ENCODE data around the gene TOMM7.

Gene TOMM7

GRCh38 chr7:22824760-22825159 lies 2.1 kb upstream of the TOMM7 start:
- no peak overlapping the region for H3K4me3 ChIP-seq (ENCODE audit: low read length)
- H3K27ac ChIP-seq (ENCODE audit: low read length): no peak overlapping the region
- H3K36me3 ChIP-seq (ENCODE audit: control insufficient read depth, insufficient read depth, low read length): no peaks in the 10 kb centered on the region
- no CpG with 5 or more reads among the region's 2 CpGs for WGBS (ENCODE audit: insufficient coverage, insufficient read length)
- no peak for DNase-seq (ENCODE audit: low read depth, low spot score)
- H3K27me3 ChIP-seq (ENCODE audit: control insufficient read depth, insufficient read depth, low read length): no peaks in the 10 kb centered on the region
- no peaks in the 10 kb centered on the region for H3K9me3 ChIP-seq (ENCODE audit: control insufficient read depth, insufficient read depth, low read length)
- H3K4me1 ChIP-seq (ENCODE audit: control insufficient read depth, insufficient read depth, low read length): no peaks in the 10 kb centered on the region

GRCh38 chr7:22823142-22823497 lies 471 bp upstream of the TOMM7 start:
- no peak overlapping the region for H3K27ac ChIP-seq (ENCODE audit: low read length)
- peak overlapping the region; percentile 11; the same call in 1 of the 2 replicates for H3K4me3 ChIP-seq (ENCODE audit: low read length)
- no peaks in the 10 kb centered on the region for H3K27me3 ChIP-seq (ENCODE audit: control insufficient read depth, insufficient read depth, low read length)
- no peak for DNase-seq (ENCODE audit: low read depth, low spot score)
- WGBS (ENCODE audit: insufficient coverage, insufficient read length): no CpG with 5 or more reads among the region's 3 CpGs
- H3K9me3 ChIP-seq (ENCODE audit: control insufficient read depth, insufficient read depth, low read length): no peaks in the 10 kb centered on the region
- H3K4me1 ChIP-seq (ENCODE audit: control insufficient read depth, insufficient read depth, low read length): no peaks in the 10 kb centered on the region
- no peaks in the 10 kb centered on the region for H3K36me3 ChIP-seq (ENCODE audit: control insufficient read depth, insufficient read depth, low read length)

GRCh38 chr7:22821702-22822485 lies 755 bp downstream of the TOMM7 start:
- Histone ChIP-seq H3K9me3 (ENCODE audit: control insufficient read depth, insufficient read depth, low read length) (no peaks in the 10 kb centered on the region), H3K27ac (ENCODE audit: low read length) (no peak overlapping the region), H3K4me3 (ENCODE audit: low read length) (peak overlapping the region; percentile 78; the same call in 1 of the 2 replicates), H3K36me3 (ENCODE audit: control insufficient read depth, insufficient read depth, low read length) (peaks cover 3% of the 10 kb centered on the region; the same call in 1 of the 2 replicates), H3K4me1 (ENCODE audit: control insufficient read depth, insufficient read depth, low read length) (no peaks in the 10 kb centered on the region), H3K27me3 (ENCODE audit: control insufficient read depth, insufficient read depth, low read length) (no peaks in the 10 kb centered on the region)
- no peak for DNase-seq (ENCODE audit: low read depth, low spot score)
- WGBS (ENCODE audit: insufficient coverage, insufficient read length): no CpG with 5 or more reads among the region's 18 CpGs

- WGBS (ENCODE audit: insufficient coverage, insufficient read length): no CpG with 5 or more reads among the region's 4 CpGs
- Histone ChIP-seq H3K27ac (ENCODE audit: low read length) (no peak overlapping the region), H3K27me3 (ENCODE audit: control insufficient read depth, insufficient read depth, low read length) (no peaks in the 10 kb centered on the region), H3K36me3 (ENCODE audit: control insufficient read depth, insufficient read depth, low read length) (peaks cover 9% of the 10 kb centered on the region; the same call in 1 of the 2 replicates), H3K4me3 (ENCODE audit: low read length) (no peak overlapping the region), H3K9me3 (ENCODE audit: control insufficient read depth, insufficient read depth, low read length) (no peaks in the 10 kb centered on the region), H3K4me1 (ENCODE audit: control insufficient read depth, insufficient read depth, low read length) (no peaks in the 10 kb centered on the region)
- no peak for DNase-seq (ENCODE audit: low read depth, low spot score)
These were observed 3.2 kb downstream of the TOMM7 start for GRCh38 chr7:22819476-22819875.

GRCh38 chr7:22814261-22815208 lies 8.1 kb downstream of the TOMM7 start:
- WGBS (ENCODE audit: insufficient coverage, insufficient read length): no CpG with 5 or more reads among the region's 10 CpGs

GRCh38 chr7:22812353-22812752 lies 10.3 kb downstream of the TOMM7 start:
- no CpG with 5 or more reads among the region's 3 CpGs for WGBS (ENCODE audit: insufficient coverage, insufficient read length)
- H3K4me3 ChIP-seq (ENCODE audit: low read length): no peak overlapping the region

More at GRCh38 chr7:22814261-22815208, 8.1 kb downstream of the TOMM7 start:
- H3K9me3 ChIP-seq (ENCODE audit: control insufficient read depth, insufficient read depth, low read length): no peaks in the 10 kb centered on the region
- no peaks in the 10 kb centered on the region for H3K27me3 ChIP-seq (ENCODE audit: control insufficient read depth, insufficient read depth, low read length)
- H3K36me3 ChIP-seq (ENCODE audit: control insufficient read depth, insufficient read depth, low read length): peaks cover 9% of the 10 kb centered on the region; the same call in 1 of the 2 replicates
- no peak overlapping the region for H3K27ac ChIP-seq (ENCODE audit: low read length)
- H3K4me1 ChIP-seq (ENCODE audit: control insufficient read depth, insufficient read depth, low read length): no peaks in the 10 kb centered on the region
- H3K4me3 ChIP-seq (ENCODE audit: low read length): no peak overlapping the region
- DNase-seq (ENCODE audit: low read depth, low spot score): no peak

GRCh38 chr7:22811746-22812280 lies 10.8 kb downstream of the TOMM7 start:
- Histone ChIP-seq H3K36me3 (ENCODE audit: control insufficient read depth, insufficient read depth, low read length) (peaks cover 5% of the 10 kb centered on the region; the same call in 1 of the 2 replicates), H3K4me1 (ENCODE audit: control insufficient read depth, insufficient read depth, low read length) (peaks cover 4% of the 10 kb centered on the region; the same call in 1 of the 2 replicates), H3K4me3 (ENCODE audit: low read length) (no peak overlapping the region), H3K27ac (ENCODE audit: low read length) (no peak overlapping the region), H3K9me3 (ENCODE audit: control insufficient read depth, insufficient read depth, low read length) (no peaks in the 10 kb centered on the region), H3K27me3 (ENCODE audit: control insufficient read depth, insufficient read depth, low read length) (no peaks in the 10 kb centered on the region)
- WGBS (ENCODE audit: insufficient coverage, insufficient read length): no CpG with 5 or more reads among the region's 4 CpGs
- no peak for DNase-seq (ENCODE audit: low read depth, low spot score)

More at GRCh38 chr7:22812353-22812752, 10.3 kb downstream of the TOMM7 start:
- Histone ChIP-seq H3K36me3 (ENCODE audit: control insufficient read depth, insufficient read depth, low read length) (peaks cover 9% of the 10 kb centered on the region; the same call in 1 of the 2 replicates), H3K4me1 (ENCODE audit: control insufficient read depth, insufficient read depth, low read length) (peaks cover 4% of the 10 kb centered on the region; the same call in 1 of the 2 replicates), H3K27ac (ENCODE audit: low read length) (no peak overlapping the region), H3K9me3 (ENCODE audit: control insufficient read depth, insufficient read depth, low read length) (no peaks in the 10 kb centered on the region), H3K27me3 (ENCODE audit: control insufficient read depth, insufficient read depth, low read length) (no peaks in the 10 kb centered on the region)
- DNase-seq (ENCODE audit: low read depth, low spot score): no peak

- no peak for DNase-seq (ENCODE audit: low read depth, low spot score)
- peaks cover 4% of the 10 kb centered on the region; the same call in 1 of the 2 replicates for H3K4me1 ChIP-seq (ENCODE audit: control insufficient read depth, insufficient read depth, low read length)
- H3K36me3 ChIP-seq (ENCODE audit: control insufficient read depth, insufficient read depth, low read length): peaks cover 3% of the 10 kb centered on the region; the same call in 1 of the 2 replicates
- no peak overlapping the region for H3K4me3 ChIP-seq (ENCODE audit: low read length)
- peak overlapping the region; percentile 75 for H3K27ac ChIP-seq (ENCODE audit: low read length)
- H3K9me3 ChIP-seq (ENCODE audit: control insufficient read depth, insufficient read depth, low read length): no peaks in the 10 kb centered on the region
- no CpG with 5 or more reads among the region's 1 CpG for WGBS (ENCODE audit: insufficient coverage, insufficient read length)
- no peaks in the 10 kb centered on the region for H3K27me3 ChIP-seq (ENCODE audit: control insufficient read depth, insufficient read depth, low read length)
These were observed 11.8 kb downstream of the TOMM7 start for GRCh38 chr7:22810843-22811242.

GRCh38 chr7:22809902-22810642 lies 12.6 kb downstream of the TOMM7 start:
- no peak for DNase-seq (ENCODE audit: low read depth, low spot score)
- H3K9me3 ChIP-seq (ENCODE audit: control insufficient read depth, insufficient read depth, low read length): no peaks in the 10 kb centered on the region
- no peaks in the 10 kb centered on the region for H3K27me3 ChIP-seq (ENCODE audit: control insufficient read depth, insufficient read depth, low read length)
- H3K4me3 ChIP-seq (ENCODE audit: low read length): no peak overlapping the region
- peaks cover under 1% of the 10 kb centered on the region; the same call in 1 of the 2 replicates for H3K36me3 ChIP-seq (ENCODE audit: control insufficient read depth, insufficient read depth, low read length)
- H3K4me1 ChIP-seq (ENCODE audit: control insufficient read depth, insufficient read depth, low read length): peaks cover 4% of the 10 kb centered on the region; the same call in 1 of the 2 replicates
- H3K27ac ChIP-seq (ENCODE audit: low read length): peak overlapping the region; percentile 75
- WGBS (ENCODE audit: insufficient coverage, insufficient read length): no CpG with 5 or more reads among the region's 4 CpGs
